ENCODE measurements around the gene TRMT6.

- no peak for TF ChIP-seq PRDM15 (CRISPR knock-in tag; IDR thresholded peaks at IDR 0.05)
- no peak for TF ChIP-seq ZBTB33 (IDR thresholded peaks at IDR 0.05)
- no peak for TF ChIP-seq HDAC6 (IDR thresholded peaks at IDR 0.05; ENCODE audit: unreplicated experiment)
- TF ChIP-seq CTCF (IDR thresholded peaks at IDR 0.05 in 2 of 3, conservative IDR thresholded peaks at IDR 0.05 in 1 of 3; ENCODE audit: control insufficient read depth in 2 of 3, extremely low read depth in 1 of 3, insufficient read depth in 1 of 3, low read depth in 3 of 3, low read length in 3 of 3) = no peak
- TF ChIP-seq CREB1 (IDR thresholded peaks at IDR 0.05; ENCODE audit: low read depth) = no peak
- no peak for TF ChIP-seq POU2F2 (IDR thresholded peaks at IDR 0.05; ENCODE audit: borderline replicate concordance, low read depth, low read length)
- no peak for TF ChIP-seq RELA (IDR thresholded peaks at IDR 0.05; ENCODE audit: borderline replicate concordance, partially characterized antibody)
- TF ChIP-seq ATF3 (IDR thresholded peaks at IDR 0.05; ENCODE audit: borderline replicate concordance, extremely low read depth, low read depth, low read length) = no peak
- no peak for TF ChIP-seq EP300 (IDR thresholded peaks at IDR 0.05; ENCODE audit: borderline replicate concordance in 1 of 2, control insufficient read depth in 1 of 2, low read depth in 2 of 2, low read length in 2 of 2)
- TF ChIP-seq NFYB (IDR thresholded peaks at IDR 0.05; ENCODE audit: insufficient read depth, low read depth, low read length) = no peak
- no peak for TF ChIP-seq JUNB (IDR thresholded peaks at IDR 0.05)
These were observed 40.6 kb upstream of the TRMT6 start for GRCh38 chr20:5990946-5991345.

All from GM12878 (cell line).